Activated T-cell treated with anti-CD3 and anti-CD28 coated beads, Interleukin-2, amount 50 U/mL, for 48 hours (primary cell): Measurements from ENCODE around the gene CAMSAP1.

ENCODE experiments used
- DNase-seq, 2 experiments: peaks; one replicate each; pipeline ENCODE4 v3.0.0-alpha.2; 2020

Gene CAMSAP1

GRCh38 chr9:135770203-135770535 lies 137.2 kb downstream of the CAMSAP1 start:
- DNase-seq, result no peak

GRCh38 chr9:135769489-135770202 lies 137.7 kb downstream of the CAMSAP1 start:
- no peak for DNase-seq

- no peak for DNase-seq
Measured at GRCh38 chr9:135768516-135769218, 138.7 kb downstream of the CAMSAP1 start.

- DNase-seq, result no peak
Measured at GRCh38 chr9:135766707-135767106, 140.6 kb downstream of the CAMSAP1 start.

- no peak for DNase-seq
Measured at GRCh38 chr9:135766251-135766650, 141.1 kb downstream of the CAMSAP1 start.

GRCh38 chr9:135765416-135765815 lies 141.9 kb downstream of the CAMSAP1 start:
- no peak for DNase-seq

GRCh38 chr9:135764731-135765130 lies 142.6 kb downstream of the CAMSAP1 start:
- DNase-seq, result no peak

GRCh38 chr9:135763716-135764446 lies 143.5 kb downstream of the CAMSAP1 start:
- DNase-seq, result no peak

- no peak for DNase-seq
Measured at GRCh38 chr9:135762921-135763320, 144.4 kb downstream of the CAMSAP1 start.

- DNase-seq, result no peak
Measured at GRCh38 chr9:135761845-135762168, 145.5 kb downstream of the CAMSAP1 start.

GRCh38 chr9:135761150-135761844 lies 146.0 kb downstream of the CAMSAP1 start:
- no peak for DNase-seq

- DNase-seq, result no peak
Measured at GRCh38 chr9:135760465-135760864, 146.9 kb downstream of the CAMSAP1 start.

GRCh38 chr9:135759676-135760300 lies 147.6 kb downstream of the CAMSAP1 start:
- DNase-seq, result no peak

GRCh38 chr9:135758870-135759269 lies 148.5 kb downstream of the CAMSAP1 start:
- DNase-seq, result no peak
